Measurements from ENCODE around the gene GAGE12J. TPM values are rescaled to one million over a fixed set of nuclear protein-coding genes. Genes with fewer than 3 reads are reported as not detected.

The GAGE12J gene
- total and polyA plus RNA-seq, 9 of the 15 experiments (the other 6 are each of a cell fraction or from before 2014, with no cell fraction given) = 0.20 to 0.84 (median 0.64) TPM; not detected in 5

GRCh38 chrX:49291615-49292337, 30.1 kb upstream of the GAGE12J start (continued):
- TF ChIP-seq MYC (IDR thresholded peaks at IDR 0.05; ENCODE audit: low read depth, low read length) (no peak), MYC (CRISPR knock-in tag; IDR thresholded peaks at IDR 0.05; ENCODE audit: borderline replicate concordance, low read depth) (no peak), STAG1 (CRISPR knock-in tag; IDR thresholded peaks at IDR 0.05; ENCODE audit: borderline replicate concordance) (no peak), KLF1 (tag; IDR thresholded peaks at IDR 0.05) (no peak), SPI1 (IDR thresholded peaks at IDR 0.05; ENCODE audit: borderline replicate concordance, low read depth, low read length) (peak; percentile 70), KLF6 (CRISPR knock-in tag; IDR thresholded peaks at IDR 0.05; ENCODE audit: borderline replicate concordance) (no peak), BCOR (IDR thresholded peaks at IDR 0.05) (peak; percentile 27; the same call in 1 of the 2 replicates), ZNF699 (CRISPR knock-in tag; IDR thresholded peaks at IDR 0.05; ENCODE audit: insufficient replicate concordance) (no peak), NFE2L1 (tag; IDR thresholded peaks at IDR 0.05; ENCODE audit: borderline replicate concordance, low read depth) (no peak)
- TF ChIP-seq, protein P1, sequence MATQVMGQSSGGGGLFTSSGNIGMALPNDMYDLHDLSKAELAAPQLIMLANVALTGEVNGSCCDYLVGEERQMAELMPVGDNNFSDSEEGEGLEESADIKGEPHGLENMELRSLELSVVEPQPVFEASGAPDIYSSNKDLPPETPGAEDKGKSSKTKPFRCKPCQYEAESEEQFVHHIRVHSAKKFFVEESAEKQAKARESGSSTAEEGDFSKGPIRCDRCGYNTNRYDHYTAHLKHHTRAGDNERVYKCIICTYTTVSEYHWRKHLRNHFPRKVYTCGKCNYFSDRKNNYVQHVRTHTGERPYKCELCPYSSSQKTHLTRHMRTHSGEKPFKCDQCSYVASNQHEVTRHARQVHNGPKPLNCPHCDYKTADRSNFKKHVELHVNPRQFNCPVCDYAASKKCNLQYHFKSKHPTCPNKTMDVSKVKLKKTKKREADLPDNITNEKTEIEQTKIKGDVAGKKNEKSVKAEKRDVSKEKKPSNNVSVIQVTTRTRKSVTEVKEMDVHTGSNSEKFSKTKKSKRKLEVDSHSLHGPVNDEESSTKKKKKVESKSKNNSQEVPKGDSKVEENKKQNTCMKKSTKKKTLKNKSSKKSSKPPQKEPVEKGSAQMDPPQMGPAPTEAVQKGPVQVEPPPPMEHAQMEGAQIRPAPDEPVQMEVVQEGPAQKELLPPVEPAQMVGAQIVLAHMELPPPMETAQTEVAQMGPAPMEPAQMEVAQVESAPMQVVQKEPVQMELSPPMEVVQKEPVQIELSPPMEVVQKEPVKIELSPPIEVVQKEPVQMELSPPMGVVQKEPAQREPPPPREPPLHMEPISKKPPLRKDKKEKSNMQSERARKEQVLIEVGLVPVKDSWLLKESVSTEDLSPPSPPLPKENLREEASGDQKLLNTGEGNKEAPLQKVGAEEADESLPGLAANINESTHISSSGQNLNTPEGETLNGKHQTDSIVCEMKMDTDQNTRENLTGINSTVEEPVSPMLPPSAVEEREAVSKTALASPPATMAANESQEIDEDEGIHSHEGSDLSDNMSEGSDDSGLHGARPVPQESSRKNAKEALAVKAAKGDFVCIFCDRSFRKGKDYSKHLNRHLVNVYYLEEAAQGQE (IDR thresholded peaks at IDR 0.05; ENCODE audit: borderline replicate concordance) = peak; percentile 83; the same call in 1 of the 2 replicates
- TF ChIP-seq, protein P1 (CRISPR knock-in tag; IDR thresholded peaks at IDR 0.05; ENCODE audit: low read depth) = no peak

Data from K562 (cell line).